GM12865 (cell line): ENCODE data around the gene AMER3.

Source experiments
- DNase-seq: peaks from one replicate; pipeline ENCODE4 v3.0.0; 2010; ENCODE audit warnings: low read depth
- H3K4me3 ChIP-seq: 2 replicates; pipeline ENCODE4 v1.5.1; 2011; ENCODE audit warnings: mild to moderate bottlenecking, low read depth, low read length, control low read depth
- CTCF ChIP-seq: IDR thresholded peaks from 2 replicates; pipeline ENCODE4 v1.5.1; 2011; ENCODE audit warnings: low read length, control low read depth, low read depth, inconsistent platforms; ENCODE audit not compliant: insufficient read depth; ENCODE audit errors: missing control alignments

The AMER3 gene

DNA sequence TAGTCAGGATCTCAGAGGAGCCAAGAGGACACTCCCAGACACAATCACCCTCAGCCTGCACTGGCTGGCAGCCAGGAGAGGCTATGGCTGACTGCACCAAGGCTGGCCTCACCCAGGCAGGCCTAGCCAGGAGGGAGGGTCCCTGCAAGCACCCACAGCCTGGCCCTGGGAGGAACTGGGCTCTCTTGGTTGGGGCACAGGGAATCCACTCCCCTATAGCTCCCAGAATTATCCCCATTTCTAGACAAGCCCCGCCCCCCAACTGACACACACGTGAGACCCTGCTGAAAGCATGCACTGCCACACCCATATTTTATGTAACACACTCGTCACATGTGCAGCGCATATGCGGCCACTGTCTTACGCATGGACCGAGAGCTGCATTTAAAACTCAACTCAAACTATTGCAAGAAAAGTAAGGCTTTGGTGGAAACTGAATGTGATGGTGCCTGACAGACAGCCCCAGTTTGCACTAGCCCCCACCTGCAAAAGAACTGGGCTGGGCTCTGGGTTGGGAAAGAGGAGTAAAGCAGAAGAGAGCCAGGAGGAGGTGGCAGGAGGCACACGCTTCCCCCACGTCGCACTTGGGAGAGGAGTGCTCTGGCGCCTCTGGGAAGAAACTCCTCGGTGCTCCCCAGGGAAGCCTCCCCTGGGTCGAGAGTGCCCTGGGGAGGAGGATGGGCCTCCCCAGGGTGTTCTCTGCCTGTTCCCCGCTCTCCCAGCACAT, 52.5 kb downstream of the AMER3 start:
- H3K4me3 ChIP-seq = no peak overlapping the region
- DNase-seq = no peak
- no peak for TF ChIP-seq CTCF

- H3K4me3 ChIP-seq = no peak overlapping the region
- no peak for TF ChIP-seq CTCF
- DNase-seq = no peak
Measured at GRCh38 chr2:130808482-130809268, 53.3 kb downstream of the AMER3 start.

GRCh38 chr2:130810490-130810889, 55.1 kb downstream of the AMER3 start:
- TF ChIP-seq CTCF = no peak
- DNase-seq = no peak
- H3K4me3 ChIP-seq = no peak overlapping the region

- H3K4me3 ChIP-seq = no peak overlapping the region
- TF ChIP-seq CTCF = no peak
- no peak for DNase-seq
Measured at GRCh38 chr2:130813722-130814121, 58.4 kb downstream of the AMER3 start.

GRCh38 chr2:130814931-130815680, 59.8 kb downstream of the AMER3 start:
- peak; percentile 0 for DNase-seq
- H3K4me3 ChIP-seq = no peak overlapping the region
- TF ChIP-seq CTCF = no peak
